ENCODE measurements around the gene ASB1.

ASB1 gene

DNA sequence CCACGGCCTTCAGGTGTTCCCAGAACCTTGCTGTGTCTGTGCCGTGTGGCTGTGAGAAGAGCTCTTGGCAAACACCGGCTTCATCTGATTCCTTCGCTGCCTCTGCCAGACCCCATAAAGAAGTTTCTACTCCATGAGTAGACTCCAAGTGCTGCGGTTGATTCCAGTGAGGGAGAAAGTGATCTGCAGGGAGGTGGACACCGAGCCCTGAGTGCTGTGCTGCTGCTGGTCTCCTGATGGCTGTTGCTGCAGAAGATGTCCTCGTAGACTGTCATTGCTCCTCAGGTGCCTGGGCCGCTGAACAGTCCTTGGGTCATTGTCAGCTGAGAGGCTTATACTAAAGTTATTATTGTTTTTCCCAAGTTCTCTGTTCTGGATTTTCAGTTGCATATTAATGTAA lies 19.6 kb downstream of the ASB1 start:
- no peak for DNase-seq

DNA sequence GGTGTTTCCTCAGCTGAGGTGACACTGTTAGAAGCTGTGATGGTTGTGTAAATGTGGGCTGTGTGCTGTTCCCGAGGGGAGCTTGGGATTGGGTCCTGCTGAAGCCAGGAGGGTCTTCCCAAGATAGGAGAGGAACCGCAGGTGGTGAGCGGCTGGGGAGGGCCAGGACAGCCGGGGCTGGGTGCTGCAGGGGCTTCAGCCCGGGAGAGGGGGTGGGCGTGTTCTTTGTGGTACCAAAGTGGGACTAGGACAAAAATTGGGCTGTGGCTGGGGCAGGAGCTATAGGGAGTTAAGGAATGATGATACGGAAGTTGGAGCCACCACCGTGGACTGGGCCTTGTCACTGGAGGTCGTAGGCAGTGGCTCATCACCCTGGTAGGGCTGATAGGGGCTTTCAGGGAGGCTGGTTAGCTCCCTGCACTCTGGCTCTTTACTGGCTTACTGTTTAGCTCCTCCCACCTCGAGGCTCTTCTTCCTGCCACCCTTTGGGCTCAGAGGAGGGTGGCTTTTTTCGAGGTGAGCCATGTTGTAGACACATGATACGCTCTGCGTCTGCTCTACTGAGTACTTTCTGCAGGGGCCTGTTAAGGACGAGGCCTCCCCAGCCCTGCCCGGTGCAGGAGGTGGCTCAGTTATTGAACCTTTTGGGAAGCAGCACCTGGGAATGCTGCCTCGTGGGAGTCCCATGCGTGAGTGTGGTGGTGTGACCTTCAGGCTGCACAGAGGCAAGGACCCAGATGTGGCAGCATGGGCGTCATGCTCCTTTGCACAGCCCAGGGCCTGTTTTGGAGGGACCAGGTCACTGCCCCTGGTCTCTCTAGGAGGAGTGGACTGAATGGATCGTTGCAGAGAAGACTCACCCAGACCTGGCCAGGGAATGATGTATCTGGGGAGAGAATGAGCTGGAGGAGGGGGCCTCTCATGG lies 21.6 kb downstream of the ASB1 start:
- no peak for DNase-seq

DNA sequence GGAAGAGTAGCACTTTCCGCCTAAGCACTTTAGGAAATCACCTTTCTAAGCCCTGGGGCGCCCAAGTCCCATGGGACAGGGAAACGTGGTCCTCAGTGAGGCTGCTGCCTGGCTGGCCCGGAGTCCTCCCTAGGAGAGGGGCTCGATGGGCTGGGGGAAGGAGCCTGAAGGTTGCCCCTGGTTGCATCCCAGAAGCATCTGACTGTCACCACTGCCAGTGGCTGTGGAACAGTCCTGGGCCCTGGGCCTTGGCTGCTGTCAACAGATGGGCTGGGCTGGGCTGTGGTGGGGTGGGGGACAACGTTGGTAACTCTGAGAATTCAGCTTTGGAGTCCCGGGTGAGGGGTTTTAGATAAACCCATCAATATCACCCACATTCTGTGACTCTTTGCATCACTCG lies 22.5 kb downstream of the ASB1 start:
- DNase-seq = no peak

DNA sequence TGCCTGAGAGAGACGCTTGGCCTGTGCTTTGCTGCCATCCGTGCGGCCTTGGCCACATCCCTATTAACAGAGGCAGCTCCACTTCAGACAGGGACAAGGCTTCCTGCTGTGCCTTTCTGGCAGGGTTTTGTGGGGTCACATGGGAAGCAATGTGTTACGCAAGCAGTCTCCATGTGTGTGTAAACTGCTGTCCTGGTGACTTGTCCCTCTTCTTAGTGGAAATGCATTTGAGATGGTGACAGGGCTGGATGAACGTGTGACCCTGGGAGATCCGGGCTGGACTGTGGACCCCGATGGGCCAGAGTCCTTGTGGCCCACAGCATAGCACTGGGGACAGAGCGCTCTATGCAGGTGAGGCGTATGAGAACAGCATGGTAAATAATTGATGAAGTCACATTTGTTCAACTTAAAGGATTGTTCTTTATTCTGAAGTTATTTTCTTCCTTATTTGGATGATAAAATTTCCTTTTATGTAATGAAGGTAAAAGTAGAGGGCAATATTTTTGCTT lies 23.2 kb downstream of the ASB1 start:
- no peak for DNase-seq

DNA sequence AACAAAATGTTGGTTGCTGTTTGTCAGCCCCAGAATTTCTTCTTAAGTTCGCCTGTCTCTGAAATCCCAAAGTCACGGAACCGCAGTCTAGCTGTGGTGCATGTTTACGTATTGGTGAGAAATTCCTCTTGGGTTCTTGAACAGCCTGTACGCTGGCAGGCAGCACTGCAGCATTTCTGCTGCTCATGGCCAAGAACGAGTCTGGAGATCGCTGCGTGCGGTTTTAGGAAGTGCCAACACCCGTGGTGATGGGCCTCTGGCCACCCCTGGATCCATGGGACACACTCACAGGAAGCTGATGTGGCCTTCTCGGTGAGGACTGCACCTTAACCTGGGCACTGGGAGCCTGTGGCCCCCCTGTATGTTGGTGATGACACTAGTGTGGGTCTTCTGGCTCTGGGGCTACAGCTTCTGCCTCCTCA lies 23.7 kb downstream of the ASB1 start:
- no peak for DNase-seq

DNA sequence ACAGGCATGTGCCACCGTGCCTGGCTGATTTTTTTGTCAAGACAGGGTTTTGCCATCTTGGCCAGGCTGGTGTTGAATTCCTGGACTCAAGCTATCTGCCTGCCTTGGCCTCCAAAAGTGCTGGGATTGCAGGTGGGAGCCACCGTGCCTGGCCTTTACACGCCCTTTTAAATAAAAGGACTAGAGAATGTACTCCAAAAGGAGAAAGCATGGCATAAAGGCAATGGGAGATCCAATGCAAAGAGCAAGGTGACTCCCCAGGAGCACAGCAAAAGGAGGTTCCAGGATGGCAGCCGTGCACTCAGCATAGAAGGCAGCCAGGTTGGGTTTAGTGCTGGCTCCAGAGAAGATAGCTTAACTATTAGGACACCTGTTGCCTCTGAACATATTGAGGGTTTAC lies 27.1 kb downstream of the ASB1 start:
- no peak for DNase-seq

DNA sequence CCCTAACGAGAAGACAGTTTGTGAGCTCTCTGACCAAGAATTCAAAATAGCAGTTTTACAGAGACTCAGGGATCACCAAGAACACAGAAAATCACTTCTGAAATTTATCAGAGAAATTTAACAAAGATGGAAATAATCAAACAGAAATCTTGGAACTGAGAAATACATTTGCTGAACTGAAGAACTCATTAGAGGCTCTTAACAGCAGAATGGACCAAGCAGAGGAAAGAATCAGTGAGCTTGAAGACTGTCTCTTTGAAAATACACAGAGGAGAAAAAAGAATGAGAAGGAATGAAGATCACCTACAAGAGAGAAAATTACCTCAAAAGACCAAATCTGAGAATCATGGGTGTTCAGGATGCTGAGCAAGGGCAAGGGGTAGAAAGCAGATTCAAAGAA lies 29.7 kb downstream of the ASB1 start:
- no peak for DNase-seq

DNA sequence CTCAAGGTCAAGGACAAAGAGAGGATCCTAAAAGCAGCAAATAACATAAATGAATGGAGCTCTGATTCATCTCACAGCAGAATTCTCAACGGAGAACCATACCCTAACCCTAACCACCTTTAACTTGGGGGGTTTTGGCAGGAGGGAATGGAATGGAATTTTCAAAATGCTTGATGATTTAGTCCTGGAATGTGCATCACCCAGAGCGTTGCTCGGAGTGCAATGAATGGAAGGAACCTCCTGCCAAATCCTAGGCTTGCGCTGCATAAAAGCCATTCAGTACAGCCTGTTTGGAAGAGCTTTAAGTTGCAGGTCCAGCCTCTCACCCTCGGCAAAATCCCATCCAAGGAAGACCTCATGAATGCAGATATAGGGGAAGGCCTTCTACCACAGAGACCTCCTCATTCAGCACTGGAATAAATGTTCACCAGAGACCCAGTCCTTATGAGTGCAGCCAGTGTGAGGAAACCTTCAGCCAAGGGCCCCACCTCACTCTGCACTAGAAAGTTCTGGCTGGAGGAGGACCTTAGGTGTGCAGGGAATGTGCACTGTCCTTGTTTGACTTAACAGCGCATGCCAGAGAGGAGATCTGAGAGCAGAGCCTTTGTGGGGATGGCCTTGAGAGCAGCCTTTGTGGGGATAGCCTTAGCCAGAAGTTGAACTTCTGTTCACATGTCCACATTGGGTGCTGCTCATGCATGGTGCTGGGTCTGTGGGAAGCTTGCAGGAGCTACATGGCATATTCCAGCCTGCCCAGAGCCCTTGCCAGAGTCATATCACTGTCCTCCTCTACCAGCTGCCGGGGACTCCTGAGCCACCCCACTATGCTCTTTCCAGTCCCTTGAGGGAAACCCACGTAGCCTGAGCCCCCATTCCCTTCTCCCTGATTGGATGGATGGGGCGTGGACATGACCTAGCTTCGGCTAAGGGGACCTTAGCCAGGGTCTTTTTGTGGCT lies 30.5 kb downstream of the ASB1 start:
- DNase-seq = no peak

DNA sequence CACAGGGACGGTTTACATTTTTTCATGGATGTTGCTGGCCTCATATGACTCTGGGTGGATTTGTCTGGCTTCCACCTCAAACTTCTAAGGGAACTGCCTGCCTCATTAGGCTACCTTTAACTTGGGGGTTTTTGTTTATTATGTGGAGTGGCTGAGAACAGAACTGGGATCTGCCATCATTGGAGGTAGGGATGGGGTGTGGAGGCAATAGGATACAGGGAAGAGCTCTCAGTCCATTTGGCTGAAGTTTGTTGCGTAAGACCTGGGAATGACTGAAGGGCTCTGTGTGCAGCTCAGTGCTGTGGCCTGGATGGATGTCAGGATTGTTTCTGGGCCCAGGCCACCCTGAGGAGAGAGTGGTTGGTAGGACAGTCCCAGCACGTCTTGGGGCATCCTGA lies 31.2 kb downstream of the ASB1 start:
- no peak for DNase-seq

DNA sequence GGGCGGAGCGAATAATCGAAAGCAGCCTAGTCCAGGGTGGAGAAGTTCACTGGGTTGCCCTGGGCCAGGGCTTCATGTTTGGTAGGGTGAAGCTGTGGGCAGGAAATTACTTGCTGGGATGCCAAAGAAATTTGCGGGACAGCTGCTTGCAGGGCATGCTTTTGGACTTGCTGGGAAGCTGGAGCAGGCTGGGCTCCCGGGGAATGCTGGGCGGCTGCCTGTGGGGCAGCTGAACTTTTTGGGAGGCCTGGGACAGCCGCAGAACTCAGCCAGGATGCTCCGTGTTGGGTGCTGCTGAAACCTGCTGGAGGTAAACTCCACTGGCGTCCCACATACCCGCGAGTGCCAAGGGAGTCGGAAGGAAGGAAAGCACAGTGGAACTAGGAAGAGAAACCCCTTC lies 31.9 kb downstream of the ASB1 start:
- DNase-seq = no peak

DNA sequence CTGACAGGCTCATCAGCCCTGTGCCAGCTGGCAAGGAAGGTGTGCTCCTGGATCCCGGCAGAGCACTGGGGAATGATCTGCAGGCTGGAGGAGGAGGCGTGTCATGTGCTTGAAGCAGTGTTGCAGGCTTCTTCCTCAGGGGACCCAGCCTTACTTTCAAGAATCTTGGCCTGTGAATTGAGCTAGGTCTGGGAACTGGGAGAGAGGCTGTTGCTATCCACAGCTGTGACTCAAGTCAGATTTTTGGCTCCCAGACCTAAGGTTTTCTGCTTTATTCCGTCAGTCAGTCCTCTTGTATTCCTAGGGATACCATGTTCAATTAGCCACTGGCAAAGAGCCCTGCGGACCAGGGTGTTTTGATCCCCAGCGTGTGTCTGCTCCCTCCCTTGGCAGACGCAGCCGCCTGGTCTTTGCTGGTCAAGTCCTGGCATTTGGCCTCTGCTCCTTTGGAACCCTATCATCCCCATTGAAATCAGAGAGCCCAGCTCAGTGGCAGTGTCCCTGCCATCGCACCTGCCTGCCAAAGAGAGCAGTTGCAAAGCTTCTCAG lies 32.4 kb downstream of the ASB1 start:
- peak in 1 of 2 donors; percentile 59 for DNase-seq

DNA sequence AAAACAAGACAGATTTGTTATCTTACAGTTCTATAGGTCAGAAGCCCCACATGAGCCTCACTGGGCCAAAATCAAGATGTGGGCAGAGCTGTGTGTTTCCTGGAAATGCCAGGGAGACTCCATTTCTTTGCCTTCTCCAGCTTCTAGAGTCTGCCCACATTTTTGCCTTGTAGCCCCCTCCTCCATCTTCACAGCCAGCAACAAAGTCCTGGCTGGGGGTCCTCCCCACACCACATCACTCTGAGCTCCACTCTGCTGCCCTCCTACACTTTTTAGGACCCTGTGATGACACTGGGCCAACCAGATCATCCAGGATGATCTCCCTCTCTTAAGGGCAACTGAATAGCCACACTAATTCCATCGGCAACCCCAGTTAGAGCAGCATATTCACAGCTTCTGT lies 34.3 kb downstream of the ASB1 start:
- no peak for DNase-seq

DNA sequence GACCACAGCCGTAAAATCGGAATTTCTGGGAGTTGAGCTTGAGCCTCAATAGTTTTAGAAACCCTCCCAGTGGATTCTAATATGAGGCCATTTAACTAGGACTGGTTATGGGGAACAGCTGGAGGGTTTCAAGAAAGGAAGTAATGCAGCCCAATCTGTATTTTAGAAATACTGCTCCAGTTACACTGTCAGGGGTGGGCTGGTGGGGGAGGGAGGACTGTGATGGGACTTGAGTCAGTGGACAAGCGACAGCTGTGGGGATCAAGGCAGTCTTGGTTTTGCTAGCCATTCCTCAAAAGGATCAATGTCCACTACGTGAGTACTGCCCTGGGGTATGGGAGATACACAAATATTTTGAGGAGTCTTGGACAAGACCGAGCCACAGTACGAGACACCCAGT lies 34.8 kb downstream of the ASB1 start:
- no peak for DNase-seq

DNA sequence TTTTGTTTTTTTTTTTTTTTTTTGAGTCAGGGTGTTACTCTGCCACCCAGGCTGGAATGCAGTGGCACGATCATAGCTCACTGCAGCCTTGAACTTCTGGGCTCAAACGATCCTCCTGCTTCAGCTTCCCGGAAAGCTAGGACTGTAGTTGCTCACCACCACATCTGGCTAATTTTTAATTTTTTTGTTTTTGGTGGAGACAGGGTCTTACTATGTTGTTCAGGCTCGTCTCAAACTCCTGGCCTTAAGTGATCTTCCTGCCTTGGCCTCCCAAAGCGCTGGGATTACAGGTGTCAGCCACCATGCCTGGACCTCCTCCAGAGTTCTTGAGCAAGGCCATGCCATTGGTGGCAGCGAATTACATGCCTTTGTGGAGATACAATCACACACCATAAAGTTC lies 35.2 kb downstream of the ASB1 start:
- DNase-seq = no peak

DNA sequence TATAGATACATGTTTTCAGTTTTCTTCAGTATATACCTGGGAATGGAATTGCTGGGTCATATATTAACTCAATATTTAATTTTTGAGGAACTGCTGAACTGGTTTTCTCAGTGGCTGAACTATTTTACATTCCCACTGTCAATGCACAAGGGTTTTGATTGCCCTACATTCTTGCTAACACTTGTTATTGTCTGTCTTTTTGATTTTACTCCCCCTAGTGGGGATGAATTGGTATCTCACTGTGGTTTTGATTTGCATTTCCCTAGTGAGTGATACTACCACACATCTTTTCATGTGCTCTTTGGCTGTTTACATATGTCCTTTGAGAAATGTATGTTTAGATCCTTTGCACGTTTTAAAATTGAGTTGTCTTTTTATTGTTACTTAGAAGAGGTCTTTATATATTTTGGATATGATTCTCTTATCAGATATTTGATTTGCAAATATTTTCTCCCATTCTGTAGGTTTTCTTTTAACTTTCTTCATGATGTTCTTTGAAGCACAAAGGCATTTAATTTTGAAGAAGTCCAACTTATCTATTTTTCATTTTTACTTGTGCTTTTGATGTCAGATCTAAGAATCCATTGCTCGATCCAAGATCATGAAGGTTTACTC lies 36.2 kb downstream of the ASB1 start:
- no peak for DNase-seq

DNA sequence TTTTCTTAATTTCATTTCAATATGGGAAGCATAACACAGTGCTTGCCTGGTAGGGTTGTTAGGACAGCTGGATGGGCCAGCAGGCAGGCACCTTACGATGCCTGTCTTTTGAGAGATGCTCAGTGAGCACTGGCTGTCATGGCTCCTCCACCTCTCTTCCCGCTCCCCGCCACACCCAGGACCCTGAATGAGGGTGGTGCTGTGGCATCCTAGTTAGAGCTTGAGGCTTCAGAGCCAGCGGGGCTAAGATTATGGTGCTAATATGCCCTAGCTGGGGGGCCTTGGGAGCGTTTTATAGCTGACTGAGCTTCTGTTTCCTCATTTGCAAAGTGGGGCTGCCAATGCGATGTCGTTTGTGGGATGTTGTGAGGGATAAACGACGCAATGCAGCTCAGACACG lies 37.7 kb downstream of the ASB1 start:
- DNase-seq = no peak

DNA sequence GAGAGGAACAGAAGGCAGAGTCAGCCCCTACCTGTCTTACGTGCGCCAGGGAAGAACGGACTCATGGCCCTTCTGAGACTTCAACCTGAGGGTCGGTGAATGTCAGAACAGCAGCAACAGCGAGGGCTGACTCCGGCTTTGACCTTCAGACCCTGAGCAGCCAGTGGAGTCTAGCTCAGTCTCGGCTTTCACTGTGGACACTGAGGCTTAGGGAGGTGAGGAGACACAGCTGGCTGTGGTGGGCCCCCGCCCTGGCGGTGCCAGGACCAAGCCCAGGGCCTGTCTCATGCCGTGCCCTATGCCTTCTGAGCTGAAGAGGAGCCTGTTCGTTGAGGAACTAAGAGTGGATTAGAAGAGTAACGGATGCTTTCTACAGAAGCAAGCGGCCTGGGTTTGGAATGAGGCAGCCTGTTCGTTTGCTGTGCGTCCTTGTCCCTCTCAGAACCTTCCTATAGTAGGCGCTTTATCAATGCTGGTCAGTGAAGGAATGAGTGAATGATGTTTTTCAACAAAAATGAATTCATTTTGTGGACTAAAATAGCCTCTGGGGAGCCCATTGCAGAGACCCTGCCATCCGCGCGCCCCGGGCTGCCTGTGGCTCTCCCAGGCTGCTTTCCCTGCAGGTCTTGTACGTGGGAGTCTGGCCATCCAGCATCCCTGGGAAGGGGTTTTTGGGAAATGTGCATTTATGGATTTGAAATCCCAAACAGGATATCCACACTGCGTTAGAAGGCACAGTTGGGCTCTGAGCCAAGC lies 38.9 kb downstream of the ASB1 start:
- no peak for DNase-seq

DNA sequence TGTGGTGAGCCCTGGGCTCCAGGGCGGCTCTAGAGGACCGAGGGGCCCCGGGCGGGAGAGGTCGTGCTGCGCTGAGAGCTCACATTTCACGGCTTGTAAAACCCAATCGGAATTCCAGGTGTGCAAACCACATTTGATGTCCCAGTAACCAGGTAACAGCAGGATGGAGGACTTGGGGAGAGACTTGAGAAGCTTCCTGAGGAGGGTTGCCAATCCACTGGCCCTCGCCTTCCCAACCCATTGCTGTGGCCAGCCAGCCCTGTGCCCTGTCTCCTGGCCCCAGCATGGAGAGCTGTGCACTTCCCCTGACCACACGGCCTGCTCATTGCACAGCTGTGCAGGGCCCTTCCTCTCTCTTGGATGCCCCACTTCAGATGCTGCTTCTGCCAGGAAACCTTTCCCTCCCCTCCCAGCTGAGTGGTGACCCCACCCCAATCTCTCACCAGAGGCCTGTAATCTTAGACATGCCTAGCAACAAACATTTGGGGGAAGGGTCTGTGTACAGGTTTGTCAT lies 39.6 kb downstream of the ASB1 start:
- no peak for DNase-seq

DNA sequence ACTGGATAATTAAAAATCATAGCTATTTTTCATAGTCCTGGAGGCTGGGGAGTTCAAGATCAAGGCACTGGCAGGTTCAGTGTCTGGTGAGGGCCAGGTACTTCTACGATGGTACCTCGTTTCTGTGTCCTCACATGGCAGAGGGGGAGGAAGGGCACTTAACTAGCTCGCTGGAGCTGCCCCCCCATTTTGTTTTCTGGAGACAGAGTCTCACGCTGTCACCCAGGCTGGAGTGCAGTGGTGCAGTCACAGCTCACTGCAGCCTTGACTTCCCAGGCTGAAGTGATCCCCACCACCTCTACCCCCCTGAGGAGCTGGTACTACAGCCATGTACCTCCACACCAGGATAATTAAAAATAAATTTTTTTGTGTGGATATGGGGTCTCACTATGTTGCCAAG lies 40.3 kb downstream of the ASB1 start:
- no peak for DNase-seq

DNA sequence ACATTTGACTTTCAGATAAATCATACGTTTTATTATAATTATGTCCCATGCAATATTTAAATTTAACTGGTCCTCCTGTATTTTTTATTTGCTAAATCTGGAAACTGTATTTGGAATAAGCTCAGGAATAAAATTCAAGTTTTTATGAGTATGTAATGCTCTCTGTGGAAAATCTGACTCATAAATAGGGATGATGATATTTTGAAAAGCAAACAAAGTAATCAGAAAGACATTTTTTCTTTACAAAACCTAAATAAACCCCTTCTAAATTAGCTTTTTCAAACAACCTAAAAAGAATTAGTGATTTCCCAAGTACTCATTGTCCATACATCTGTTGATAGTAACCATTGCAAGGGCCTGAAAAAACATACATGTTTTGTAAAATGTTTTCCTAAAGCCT lies 41.1 kb downstream of the ASB1 start:
- DNase-seq = no peak

DNA sequence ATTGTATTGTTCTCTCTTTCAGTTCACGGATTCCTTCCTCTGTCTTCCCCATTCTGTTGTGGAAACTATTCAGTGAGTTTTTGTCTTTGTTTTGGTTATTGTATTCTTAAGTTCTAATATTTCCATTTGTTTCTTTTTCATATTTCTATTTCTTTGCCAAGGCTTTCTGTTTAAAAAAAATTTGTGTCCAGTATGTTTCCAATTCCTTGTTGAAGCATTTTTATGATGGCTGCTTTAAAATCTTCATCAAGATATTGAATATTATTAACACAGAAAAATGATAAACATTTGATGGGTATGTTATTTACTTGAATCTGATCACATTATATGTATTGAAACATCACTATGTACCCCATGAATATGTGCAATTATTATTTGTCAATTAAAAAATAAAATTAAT lies 42.4 kb downstream of the ASB1 start:
- no peak for DNase-seq

DNA sequence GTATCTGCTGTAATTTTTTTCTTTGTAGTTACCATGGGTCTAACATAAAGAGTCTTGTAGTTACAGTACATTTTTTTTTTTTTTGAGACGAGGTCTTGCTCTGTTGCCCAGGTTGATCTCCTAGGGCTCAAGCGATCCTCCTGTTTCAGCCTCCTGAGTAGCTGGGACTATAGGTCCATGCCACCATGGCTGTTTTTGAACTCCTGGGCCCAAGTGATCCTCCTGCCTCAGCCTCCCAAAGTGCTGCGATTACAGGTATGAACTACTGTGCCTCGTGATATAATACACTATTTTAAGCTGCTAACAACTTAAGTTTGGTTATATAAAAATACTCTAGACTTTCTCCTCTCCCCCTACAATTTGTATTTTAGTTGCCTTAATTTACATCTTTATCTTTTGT lies 46.3 kb downstream of the ASB1 start:
- DNase-seq = no peak

Measured in hippocampal formation (tissue), 2 donors.